ENCODE measurements around the gene PPT2. TPM values are rescaled to one million over a fixed set of nuclear protein-coding genes. Genes with fewer than 3 reads are reported as not detected.

PPT2 gene, protein sequence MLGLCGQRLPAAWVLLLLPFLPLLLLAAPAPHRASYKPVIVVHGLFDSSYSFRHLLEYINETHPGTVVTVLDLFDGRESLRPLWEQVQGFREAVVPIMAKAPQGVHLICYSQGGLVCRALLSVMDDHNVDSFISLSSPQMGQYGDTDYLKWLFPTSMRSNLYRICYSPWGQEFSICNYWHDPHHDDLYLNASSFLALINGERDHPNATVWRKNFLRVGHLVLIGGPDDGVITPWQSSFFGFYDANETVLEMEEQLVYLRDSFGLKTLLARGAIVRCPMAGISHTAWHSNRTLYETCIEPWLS
- 22.6 and 27.9 TPM in 2 replicates for total RNA-seq

DNA sequence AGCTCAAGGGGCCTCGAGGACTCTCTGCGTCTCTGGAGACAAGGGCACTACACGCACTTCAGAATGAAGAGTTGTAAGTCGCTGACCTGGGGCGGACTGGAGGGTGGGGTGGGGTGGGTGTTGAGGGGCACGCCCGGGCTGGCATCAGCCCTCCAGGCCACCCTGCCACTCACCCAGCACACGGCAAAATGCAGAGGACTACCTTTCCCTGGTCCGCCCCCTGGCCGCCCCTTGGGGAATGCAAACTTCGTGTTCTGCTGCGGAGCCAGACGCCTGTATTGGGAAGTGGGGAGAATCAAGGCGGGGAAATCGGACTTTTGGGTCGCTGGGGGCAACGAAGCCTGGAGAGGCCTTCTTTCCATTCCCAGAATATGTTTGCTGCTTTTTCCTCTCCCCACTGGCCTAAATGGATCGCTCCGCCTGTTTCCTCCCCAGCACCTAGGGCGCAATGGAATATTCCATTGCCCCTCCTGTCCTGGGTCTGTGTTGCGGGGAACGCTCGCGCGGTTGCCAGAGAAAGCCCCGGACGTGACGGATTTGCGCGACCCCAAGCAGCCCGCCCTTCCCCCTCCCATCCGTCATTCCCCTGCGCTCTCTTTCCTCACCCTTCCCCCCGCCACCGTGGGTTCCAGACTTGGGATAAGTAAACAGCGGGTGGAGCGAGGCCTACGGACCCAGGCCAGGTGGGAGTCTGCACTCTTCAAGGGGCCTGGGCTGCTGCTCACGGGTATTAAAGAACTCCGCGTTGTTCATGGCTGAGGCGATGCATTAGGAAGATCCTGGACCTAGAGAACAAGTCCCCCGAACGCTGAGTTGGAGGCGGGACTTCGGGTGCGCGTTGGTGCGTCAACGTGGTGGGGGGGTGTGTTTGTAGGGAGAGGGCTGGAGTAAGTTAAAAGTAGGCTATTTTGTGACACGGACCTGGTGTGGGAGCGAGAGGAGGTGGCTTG, at the start of gene PPT2:
Gene PPT2, plus strand, starts transcription at position 578 of the 950 bp plus-strand sequence. CDS start 454 bp downstream, outside the sequence.

DNA sequence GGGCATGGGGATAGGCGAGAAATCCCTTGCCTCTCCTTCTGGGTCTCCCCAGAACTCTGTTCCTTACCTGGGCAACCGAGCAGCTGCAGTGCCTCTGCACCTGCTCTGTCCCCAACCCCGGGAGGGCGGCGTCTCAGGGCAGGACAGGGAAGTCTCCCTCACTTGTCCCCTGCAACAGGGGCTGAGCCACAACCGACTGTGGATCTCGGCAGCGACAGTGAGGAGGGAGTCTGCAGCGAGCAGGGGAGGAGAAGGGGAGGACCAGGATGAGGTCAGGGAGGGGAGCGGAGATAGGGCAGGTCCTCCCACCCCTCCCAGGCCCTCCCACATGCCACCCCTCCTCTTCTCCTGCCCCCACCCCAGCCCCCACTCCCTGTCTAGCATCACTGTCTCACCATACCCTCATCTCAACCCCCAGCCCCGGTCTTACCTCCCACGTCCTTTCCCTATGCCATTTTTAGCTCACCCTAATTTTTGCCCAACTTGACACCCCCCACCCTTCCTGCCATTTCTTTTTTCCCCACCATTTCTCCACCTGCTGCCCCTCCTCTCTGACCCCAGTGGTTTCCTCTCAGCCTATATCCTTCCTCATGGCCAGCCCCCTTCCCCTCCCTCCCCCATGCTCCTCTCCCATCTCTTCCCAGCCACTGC, 44.7 kb upstream of the PPT2 start, which contains the start of gene TNXB:
Gene TNXB, minus strand, starts transcription at position 225 of the 651 bp plus-strand sequence. CDS start 11,140 bp downstream, outside the sequence.

DNA sequence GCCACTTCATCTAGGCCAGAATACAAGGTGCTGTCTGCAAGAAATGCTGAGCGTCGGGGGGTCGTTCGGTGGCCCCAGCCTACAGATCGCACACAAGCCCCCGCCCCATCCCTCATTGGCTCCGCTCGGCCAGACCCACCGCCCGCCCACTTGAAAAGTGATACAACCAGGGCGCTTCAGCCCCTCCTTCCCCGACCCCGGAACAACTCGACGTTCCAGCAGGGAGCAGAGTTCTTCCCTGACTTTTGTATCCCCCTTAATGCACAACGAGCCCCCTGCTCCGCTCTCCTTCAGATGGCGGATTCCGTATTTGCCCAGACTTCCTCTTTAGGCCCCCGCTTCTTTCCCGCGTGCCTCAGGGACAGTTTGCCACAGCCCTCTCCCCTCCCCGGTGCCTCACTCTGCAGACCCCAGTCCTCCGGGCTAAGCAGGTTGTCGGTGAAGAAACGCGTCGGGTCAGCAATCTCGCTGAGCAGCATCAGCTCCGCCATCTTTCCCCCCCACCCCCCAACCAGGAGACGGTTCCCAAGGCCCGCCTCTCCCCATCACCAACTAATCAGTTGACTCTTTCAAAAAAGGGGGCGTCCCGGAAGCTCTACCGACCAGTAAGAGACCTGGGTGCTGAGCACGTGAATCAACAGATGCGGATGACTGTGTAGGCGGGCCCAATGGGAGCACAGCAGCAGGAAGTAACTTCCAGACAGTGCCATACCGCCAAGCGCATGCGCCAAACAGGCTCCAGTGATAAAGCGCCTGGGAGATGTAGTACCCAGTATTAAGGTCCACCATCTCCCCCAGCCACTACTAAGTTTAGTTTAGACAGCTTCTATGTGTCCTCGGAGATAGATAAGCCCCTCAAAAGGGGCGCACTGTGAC, 26.0 kb upstream of the PPT2 start, which contains the start of gene ATF6B:
Gene ATF6B, minus strand, starts transcription at position 530 of the 876 bp plus-strand sequence. Its CDS starts 39 bp downstream, at position 491.

DNA sequence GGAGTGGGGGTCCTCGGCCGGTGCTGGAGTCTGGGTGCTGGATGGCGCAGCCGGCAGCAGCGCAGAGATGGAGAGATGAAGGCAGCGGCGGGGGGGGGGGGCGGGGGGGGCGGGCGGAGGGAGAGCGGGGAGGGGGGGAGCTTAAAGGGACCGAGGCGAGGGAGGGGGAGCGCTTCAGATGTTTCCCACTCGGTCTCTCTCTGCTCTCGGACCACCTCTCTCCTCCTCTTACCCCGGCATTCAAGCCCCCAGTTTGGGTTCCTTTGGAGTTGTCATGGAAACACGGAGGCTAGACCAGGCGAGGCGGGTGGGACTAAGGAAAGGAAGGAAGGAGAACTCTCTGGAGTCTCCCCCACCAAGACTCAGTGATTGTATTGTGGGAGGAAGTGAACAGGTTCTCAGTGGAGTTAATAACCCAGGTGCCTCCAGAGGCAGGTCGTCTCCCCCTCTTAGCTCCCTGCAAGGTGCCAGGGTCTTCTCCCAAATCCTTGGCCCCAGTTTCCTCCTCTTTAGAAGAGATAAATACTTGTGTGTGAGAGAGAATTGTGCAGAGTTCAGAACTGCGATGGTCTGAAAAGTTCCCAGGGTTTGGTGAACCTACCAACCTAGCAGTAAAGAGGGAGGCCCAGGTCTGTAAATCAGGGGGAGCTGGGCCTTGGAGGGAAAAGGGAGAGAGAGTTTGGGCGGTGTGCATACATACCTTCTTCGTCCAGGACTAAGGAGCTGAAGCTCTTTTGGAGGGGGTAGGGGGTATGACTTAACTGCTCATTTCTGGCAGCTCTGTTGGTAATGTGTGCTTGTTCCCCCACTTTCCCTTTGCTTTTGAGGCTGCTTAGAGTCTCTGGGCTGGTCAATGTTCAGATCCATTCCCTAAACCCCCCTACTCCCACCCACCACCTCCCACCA, 1.8 kb upstream of the PPT2 start, which contains the start of gene PRRT1:
Gene PRRT1, minus strand, starts transcription at position 77 of the 906 bp plus-strand sequence. CDS start 112 bp downstream, outside the sequence.

DNA sequence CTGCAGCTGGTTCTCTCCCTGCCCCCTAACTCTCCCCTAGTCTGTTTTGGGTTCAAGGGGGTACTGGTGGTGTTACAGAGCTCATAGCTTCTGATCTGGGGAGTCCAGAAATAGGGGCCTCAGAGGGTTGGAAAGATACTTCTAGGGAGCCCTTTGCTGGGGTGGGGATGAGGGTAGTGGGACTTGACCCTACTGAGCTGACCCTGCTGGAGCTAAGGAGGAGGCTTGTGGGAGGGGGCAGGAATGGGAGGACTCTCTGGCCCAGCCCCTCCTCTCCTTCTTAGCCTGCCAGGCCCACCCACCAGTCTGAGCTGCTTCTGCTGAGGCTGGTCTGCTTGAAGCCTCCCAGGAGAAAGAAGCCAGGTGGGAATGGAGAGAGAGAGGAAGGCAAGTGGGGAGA, 10.4 kb downstream of the PPT2 start, which contains the start of gene EGFL8:
Gene EGFL8, plus strand, starts transcription at position 301 of the 400 bp plus-strand sequence. CDS start 1,571 bp downstream, outside the sequence.

DNA sequence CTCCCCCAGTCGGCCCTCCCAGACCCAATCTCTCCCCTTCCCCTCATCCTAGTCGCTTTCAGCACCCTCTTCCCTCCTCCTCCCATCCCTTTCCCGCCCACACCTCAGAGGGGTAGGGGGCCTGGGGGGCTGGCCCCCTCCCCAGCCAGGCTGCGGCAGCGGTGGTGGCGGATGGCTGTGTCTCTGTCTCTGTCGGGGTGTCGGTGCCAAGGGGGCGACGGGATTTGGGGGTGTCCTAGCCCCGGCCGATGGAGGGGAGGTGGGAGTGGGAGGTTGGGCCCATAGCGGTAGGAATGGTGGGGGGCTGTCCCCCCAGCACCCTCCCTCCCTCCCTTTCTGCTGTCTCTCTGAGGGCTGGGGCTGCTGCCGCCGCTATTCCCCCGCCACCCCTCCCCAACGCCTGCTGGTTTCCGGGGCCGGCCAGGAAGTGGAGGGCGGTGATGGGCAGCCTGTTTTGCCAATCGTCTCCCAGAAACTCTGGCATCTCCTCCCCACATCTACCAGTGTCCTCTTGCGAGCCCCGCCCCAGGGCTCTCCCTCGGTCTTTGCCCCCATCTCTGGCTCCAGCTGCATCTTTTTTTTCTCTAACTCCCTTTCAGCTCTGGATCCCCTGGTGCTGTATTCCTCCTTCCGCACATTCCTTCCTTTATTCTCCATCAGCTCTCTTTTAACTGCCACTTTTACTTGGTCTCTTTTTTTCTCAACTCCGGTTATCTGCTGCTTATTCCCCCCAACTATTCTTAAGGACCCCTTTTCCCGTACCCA, 22.0 kb downstream of the PPT2 start, which contains the start of gene AGPAT1:
Gene AGPAT1, minus strand, starts transcription at position 374 of the 765 bp plus-strand sequence. CDS start 4,588 bp downstream, outside the sequence.

DNA sequence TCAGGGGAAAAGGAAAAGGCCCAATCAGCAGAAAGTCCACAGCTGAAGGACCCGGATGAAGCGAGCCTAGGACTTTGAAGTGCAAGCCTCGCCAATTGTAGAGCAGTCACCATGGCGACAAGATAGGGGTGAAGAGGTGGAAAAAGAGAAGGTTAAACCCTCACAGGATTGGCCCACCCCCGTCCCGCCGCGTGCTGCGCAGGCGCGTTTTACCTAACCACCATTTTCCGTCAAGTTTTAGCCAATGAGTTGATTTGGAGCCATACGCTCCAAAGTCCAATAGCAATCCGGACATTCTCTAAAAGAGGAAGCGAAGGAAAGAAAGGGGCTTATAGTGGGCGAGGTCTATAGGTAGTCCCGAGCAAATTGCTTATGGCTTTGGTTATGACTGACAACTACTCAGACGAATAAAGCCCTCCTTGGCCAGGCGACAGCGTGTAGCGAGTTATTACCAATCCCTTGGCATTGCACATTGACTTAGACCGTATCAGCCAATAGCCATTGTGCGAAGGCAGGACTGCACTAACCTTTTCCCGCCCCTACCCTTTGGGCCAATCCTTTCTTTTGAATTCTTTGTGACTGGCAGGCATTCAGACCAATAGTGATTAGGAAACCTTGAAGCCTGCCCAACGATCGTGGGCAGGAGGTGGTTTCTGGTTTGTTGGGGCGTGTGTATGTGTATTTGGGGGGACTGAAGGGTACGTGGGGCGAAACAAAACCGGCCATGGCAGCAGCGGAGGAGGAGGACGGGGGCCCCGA, 24.0 kb downstream of the PPT2 start, which contains the start of gene RNF5:
Gene RNF5, plus strand, starts transcription at position 618 of the 759 bp plus-strand sequence. Its CDS starts 107 bp downstream, at position 725.

DNA sequence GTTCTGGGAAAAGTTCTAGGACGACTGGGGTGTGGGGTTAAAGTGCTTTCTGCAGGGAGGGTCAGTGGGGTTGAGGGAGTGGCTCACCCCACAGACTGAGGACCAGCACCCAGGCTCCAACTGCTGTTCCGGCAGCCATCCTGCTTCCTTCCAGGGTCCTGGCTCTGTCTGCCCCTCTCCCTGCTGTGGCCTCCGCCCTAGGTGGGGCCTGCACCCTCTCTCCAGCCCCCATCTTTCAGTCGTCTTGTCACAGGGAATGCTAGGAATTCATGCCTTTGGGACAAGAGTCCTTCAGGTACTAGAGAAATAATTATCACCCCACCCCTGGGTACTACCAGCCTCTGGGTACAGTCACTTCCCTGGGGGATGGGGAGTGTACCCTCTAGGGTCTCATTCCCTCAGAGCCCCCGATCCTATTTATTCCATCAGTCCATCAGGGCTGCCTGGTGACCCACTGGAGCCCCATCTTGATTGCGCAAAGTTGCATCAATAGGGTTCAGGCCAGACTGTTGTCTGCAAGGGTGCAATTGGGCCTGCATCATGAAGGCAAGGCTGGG, 30.2 kb downstream of the PPT2 start, which contains the start of gene AGER:
Gene AGER, minus strand, starts transcription at position 170 of the 557 bp plus-strand sequence. Its CDS starts 31 bp downstream, at position 139.

DNA sequence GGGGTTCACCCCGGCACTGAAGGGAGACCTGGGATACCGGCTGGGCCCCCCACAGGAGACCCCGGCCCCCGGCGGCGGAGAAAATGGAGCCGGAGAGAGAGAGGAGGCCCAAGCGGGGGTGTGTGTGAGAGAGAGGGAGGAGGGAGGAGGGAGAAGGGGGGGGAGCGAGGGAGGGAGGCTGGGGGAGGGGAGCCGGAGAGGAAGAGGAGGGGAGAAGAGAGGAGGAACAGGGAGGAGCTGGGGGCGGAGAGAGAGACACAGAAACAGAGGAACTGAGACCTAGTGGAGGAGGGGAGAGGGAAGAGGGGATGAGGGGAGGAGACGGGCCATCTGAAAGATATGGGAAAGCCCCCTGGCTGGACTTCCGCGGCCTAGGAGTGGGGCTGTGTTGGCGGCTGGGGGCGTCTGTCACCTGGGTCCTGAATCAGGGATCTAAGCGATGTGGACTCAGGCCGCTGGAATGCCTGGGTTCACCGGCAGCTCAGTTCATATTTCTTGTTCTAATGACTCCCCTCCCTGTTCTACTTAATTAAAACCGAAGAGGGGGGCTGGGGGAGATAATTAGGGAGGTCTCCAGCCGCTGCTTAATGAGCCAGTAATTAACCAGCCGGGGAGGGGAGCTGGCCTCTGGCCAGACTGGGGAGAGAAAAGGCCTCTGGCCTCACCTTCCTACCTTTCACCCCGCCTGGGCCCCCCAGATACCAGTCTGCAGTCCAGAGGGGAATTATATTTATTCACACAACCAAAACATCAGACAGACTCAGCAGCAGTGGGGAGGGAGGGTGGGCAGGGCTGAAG, 36.3 kb downstream of the PPT2 start, which contains the start of gene PBX2:
Gene PBX2, minus strand, starts transcription at position 149 of the 798 bp plus-strand sequence. CDS start 287 bp downstream, outside the sequence.

DNA sequence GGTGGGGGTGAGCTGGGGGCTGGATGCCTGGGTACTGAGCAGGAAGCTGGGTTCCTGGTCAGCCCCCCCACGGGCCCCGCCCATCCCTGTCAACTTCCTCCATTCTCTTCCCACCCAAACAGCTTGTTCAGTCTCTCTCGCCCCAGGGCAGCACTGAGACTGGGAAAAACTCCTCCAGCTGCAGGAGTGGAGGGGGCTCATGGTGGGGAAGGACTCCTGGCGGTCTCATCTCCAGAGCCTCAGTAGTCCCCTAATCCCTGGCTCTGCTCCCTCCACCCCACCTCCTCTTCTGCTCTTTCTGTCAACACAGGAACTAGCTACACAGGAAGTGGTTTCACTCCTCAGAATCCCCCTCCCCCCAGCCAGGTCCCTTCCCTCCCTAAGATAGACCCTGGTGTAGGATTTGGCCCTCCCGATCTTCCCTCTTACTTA, 38.7 kb downstream of the PPT2 start, which contains the start of gene GPSM3:
Gene GPSM3, minus strand, starts transcription at position 36 of the 432 bp plus-strand sequence. CDS start 130 bp downstream, outside the sequence.

Other genes starting within 250 kb of the PPT2 start
- gene C2, start 226.4 kb upstream of the PPT2 start, total RNA-seq, result 0.21 TPM in 1 of 2 replicates, not detected in the other
- 3.1 and 3.9 TPM in 2 replicates for gene CFB, start 208.0 kb upstream of the PPT2 start, total RNA-seq
- gene NELFE, start 195.2 kb upstream of the PPT2 start, total RNA-seq, result 77.9 and 106 TPM in 2 replicates
- 42.3 and 66.5 TPM in 2 replicates for gene SKIC2, start 195.0 kb upstream of the PPT2 start, total RNA-seq
- 16.1 and 17.8 TPM in 2 replicates for gene DXO, start 182.0 kb upstream of the PPT2 start, total RNA-seq
- 0.05 and 1.1 TPM in 2 replicates for gene C4A, start 172.1 kb upstream of the PPT2 start, total RNA-seq
- 0.09 and 1.1 TPM in 2 replicates for gene C4B, start 139.3 kb upstream of the PPT2 start, total RNA-seq
- 0.28 TPM in 1 of 2 replicates, not detected in the other for gene CYP21A2, start 115.7 kb upstream of the PPT2 start, total RNA-seq
- under 0.01 and 0.05 TPM in 2 replicates for gene TNXB, start 44.8 kb upstream of the PPT2 start, total RNA-seq
- gene ATF6B, start 25.9 kb upstream of the PPT2 start, total RNA-seq, result 20.4 and 29.6 TPM in 2 replicates
- 5.4 and 9.8 TPM in 2 replicates for gene FKBPL, start 23.9 kb upstream of the PPT2 start, total RNA-seq
- gene PRRT1, start 2.2 kb upstream of the PPT2 start, total RNA-seq, result 0.42 TPM in 1 of 2 replicates, not detected in the other
- gene EGFL8, start 10.5 kb downstream of the PPT2 start, total RNA-seq, result 3.0 and 6.0 TPM in 2 replicates
- gene AGPAT1, start 21.9 kb downstream of the PPT2 start, total RNA-seq, result 45.0 and 51.9 TPM in 2 replicates
- gene RNF5, start 24.3 kb downstream of the PPT2 start, total RNA-seq, result 40.7 and 42.6 TPM in 2 replicates
- gene AGER, start 30.1 kb downstream of the PPT2 start, total RNA-seq, result 1.2 and 2.0 TPM in 2 replicates
- 36.3 and 48.5 TPM in 2 replicates for gene PBX2, start 36.1 kb downstream of the PPT2 start, total RNA-seq
- 6.3 and 7.2 TPM in 2 replicates for gene GPSM3, start 38.5 kb downstream of the PPT2 start, total RNA-seq
- gene NOTCH4, start 69.9 kb downstream of the PPT2 start, total RNA-seq, result 0.71 and 0.98 TPM in 2 replicates
- not detected in 2 replicates for gene TSBP1, start 217.8 kb downstream of the PPT2 start, total RNA-seq